Omental fat pad (tissue), 4 donors: ENCODE measurements around the gene CCPG1. TPM values are rescaled to one million over a fixed set of nuclear protein-coding genes. Genes with fewer than 3 reads are reported as not detected.

Source experiments
- ATAC-seq: fragments of 150-250 bp; one replicate; pipeline ENCODE4 v1.9.1; 2016; ENCODE audit warnings: mild to moderate bottlenecking, moderate library complexity; ENCODE audit not compliant: low FRiP score
- DNase-seq: peaks from one replicate; pipeline ENCODE4 v3.0.0-alpha.2; 2019; ENCODE audit warnings: low spot score
- CTCF ChIP-seq, 3 donors: fragments of 450-650 bp; IDR thresholded peaks; one replicate each; pipeline ENCODE4 v1.5.1; 2016 to 2017; ENCODE audit warnings: antibody characterized with exemption in 3 of 3, mild to moderate bottlenecking in 3 of 3, moderate library complexity in 2 of 3
- total RNA-seq, 4 donors: library from RNA; depleted of rRNA; stranded (reverse); fragments of >200 nt; gene quantifications; one replicate each; pipeline ENCODE4 v1.1.0, GENCODE V29; 2016

Gene CCPG1
- total RNA-seq, 4 donors from 2014 or later: 38.8 to 75.2 (median 58.0) TPM

DNA sequence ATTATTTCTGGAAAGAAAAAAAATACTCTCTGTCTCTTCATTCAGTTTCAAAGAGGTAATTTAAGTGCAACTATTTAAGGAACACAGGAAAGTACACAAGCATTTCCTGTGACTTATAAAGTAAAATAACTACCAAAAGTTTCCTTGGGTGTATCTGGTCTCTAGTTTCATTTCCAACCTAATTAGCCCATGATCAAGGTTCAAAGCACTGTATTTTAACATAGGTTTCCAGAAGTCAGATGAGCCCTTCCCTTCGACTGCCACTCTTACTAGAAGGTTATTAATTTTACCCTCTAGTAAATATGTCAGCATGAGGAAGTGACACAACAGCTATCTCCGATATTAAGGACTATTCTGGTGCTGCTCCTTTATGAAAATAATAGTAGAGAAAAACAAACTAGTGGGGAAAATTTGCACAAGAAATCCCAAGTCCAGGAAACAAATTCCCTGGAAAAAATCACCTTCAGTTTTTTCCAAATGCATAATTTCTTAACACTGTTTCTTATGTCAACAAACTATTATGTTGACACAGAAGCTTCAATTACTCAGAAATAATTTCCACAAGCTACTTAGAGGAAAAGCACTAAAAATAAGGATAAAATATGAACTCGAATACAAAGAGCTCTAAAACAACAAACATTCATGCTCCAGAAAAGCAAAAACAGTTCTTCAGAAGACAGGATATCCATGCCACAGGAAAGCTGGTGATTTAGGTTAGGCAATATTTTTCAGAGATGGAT lies 35.3 kb downstream of the CCPG1 start:
- DNase-seq (no peak), ATAC-seq (no peak)
- no peak for TF ChIP-seq CTCF (IDR thresholded peaks at IDR 0.05)

DNA sequence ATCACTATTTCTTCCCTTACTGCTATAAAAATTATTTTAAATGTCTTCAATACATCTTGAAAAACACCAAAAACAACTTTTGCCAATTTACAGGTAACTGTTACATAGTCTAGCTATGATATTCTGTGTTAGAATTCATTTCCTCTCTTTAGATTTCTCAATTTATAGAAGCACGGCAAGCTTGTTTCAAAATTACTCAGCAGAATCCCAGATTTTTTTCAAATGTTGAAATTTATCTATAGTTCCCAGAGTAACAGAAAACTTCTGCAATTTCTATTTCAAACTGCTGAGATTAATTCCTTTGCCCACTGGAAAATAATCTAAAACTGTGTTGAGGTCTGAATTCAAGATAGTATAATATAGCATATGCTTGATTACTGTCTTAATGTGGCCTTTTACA lies 41.2 kb downstream of the CCPG1 start:
- no peak for TF ChIP-seq CTCF (IDR thresholded peaks at IDR 0.05)
- ATAC-seq (no peak), DNase-seq (no peak)

DNA sequence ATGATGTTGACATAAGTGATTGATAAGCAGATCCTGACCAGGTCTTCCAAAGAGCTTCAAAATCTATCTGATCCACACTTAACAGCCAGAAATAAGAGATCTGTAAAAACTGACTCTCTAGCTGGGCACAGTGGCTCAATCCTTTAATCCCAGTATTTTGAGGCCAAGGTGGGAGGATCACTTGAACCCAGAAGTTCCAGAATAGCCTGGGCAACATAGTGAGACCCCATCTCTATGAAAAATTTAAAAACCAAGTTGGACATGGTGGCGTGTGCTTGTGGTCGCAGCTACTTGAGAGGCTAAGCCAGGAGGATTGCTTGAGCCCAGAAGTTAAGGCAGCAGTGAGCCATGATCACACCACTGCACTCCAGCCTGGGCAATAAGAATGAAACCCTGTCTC lies 45.5 kb downstream of the CCPG1 start:
- no peak for DNase-seq
- no peak for ATAC-seq
- no peak for TF ChIP-seq CTCF (IDR thresholded peaks at IDR 0.05)

DNA sequence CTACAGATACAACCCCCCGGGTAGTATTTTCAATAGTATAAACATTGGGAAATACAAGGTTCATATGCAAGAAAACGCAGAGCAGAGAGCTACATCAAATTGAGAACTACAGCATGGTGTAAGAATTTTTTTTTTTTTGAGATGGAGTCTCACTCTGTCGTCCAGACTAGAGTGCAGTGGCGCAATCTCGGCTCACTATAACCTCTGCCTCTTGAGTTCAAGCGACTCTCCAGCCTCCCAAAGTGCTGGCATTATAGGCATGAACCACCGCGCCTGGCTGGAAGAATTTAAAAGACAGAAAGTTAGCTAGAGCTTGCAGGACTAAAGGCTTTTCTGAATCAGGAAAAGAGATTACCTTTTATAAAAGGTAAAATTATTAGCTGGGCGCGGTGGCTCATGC lies 47.1 kb downstream of the CCPG1 start:
- no peak for TF ChIP-seq CTCF (IDR thresholded peaks at IDR 0.05)
- no peak for DNase-seq
- no peak for ATAC-seq

- DNase-seq: no peak
- ATAC-seq: no peak
- no peak for TF ChIP-seq CTCF (IDR thresholded peaks at IDR 0.05)
Measured at GRCh38 chr15:55360256-55360655, 47.9 kb downstream of the CCPG1 start.

DNA sequence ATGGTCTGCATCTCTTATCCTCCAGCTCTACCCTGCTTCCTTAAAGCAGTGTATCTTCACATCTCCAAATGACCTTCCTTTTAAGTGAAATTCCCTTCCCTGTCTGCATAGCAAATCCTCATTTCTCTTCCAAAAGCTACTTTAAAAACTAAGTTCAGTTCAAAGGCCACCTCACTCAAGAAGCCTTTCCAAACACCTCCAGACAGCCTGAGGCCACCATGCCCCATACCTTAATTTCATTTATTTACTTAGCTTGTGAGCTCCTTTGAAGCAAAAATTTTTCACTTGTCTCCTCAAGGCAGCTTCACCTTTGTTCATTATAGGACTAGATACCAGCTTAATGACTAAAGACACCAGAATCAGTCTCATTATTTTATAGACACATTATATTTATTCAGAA lies 49.7 kb downstream of the CCPG1 start:
- ATAC-seq (no peak), DNase-seq (no peak)
- TF ChIP-seq CTCF (IDR thresholded peaks at IDR 0.05): no peak

DNA sequence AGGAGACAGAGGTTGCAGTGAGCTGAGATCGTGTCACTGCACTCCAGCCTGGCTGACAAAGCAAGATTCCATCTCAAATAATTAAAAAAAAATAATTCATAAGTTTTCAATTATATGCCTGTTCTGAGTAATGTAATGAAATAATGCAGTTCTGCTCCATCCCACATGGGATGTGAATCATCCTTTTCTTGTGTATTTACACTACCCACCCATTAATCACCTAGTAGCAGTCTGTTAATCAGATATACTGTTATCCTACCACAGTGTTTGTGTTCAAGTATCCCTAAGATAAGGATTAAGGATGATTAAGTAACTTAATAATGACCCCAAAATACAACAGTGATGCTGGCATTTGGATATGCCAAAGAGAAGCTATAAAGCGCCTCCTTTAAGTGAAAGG lies 50.4 kb downstream of the CCPG1 start:
- no peak for TF ChIP-seq CTCF (IDR thresholded peaks at IDR 0.05)
- DNase-seq: no peak
- ATAC-seq: no peak
